H1 (cell line): ENCODE measurements around the gene NANOS2. TPM values are rescaled to one million over a fixed set of nuclear protein-coding genes. Genes with fewer than 3 reads are reported as not detected.

Experiments
- RBBP5 ChIP-seq: IDR thresholded peaks from 2 replicates; pipeline ENCODE4 v1.7.1; 2012; ENCODE audit warnings: low read depth, mild to moderate bottlenecking, inconsistent platforms, low read length, moderate library complexity, borderline replicate concordance
- TCF12 ChIP-seq: IDR thresholded peaks from 2 replicates; pipeline ENCODE4 v1.6.1; 2011; ENCODE audit warnings: low read depth, mild to moderate bottlenecking, low read length
- polyA plus RNA-seq, 7 experiments: library from polyadenylated mRNA; depleted of rRNA in 3 of 7; stranded (reverse) in 5 of 7; unstranded in 2 of 7; fragments of >200 nt in 5 of 7; fragments of 200-250 nt in 2 of 7; gene quantifications; 1 replicate in 5 of 7; 2 replicates in 1 of 7; 4 replicates in 1 of 7; pipeline versions ENCODE4 v1.2.1 to v1.2.3, GENCODE V29; 2011 to 2013; ENCODE audit warnings: missing spikeins in 2 of 7, mixed read lengths in 2 of 7
- total RNA-seq: library from RNA; stranded (reverse); fragmentation: NEBNext Ultra II Directional; extraction: Animal tissue kit (Norgen Biotek cat#: 25700); gene quantifications from 2 replicates; pipeline ENCODE4 v1.2.1, GENCODE V29; 2021

The NANOS2 gene
- total and polyA plus RNA-seq, 2 of the 8 experiments (the other 6 are each of a cell fraction or from before 2014, with no cell fraction given), result 0.20 TPM; not detected in 1

- peak; percentile 70; the same call in 1 of the 2 replicates for TF ChIP-seq RBBP5
- TF ChIP-seq TCF12, result no peak
Observed at GRCh38 chr19:45901912-45902650, 12.5 kb downstream of the NANOS2 start, which contains the start of gene MYPOP (continued).
